ENCODE data around the gene HYAL3. TPM values are rescaled to one million over a fixed set of nuclear protein-coding genes. Genes with fewer than 3 reads are reported as not detected.
A peak's percentile ranks its signal among the peaks of the same experiment; 100 is the strongest.

HYAL3 gene
- total RNA-seq, 1 experiment from 2014 or later = 20.8 TPM

- peak overlapping the region; percentile 60 for H3K9ac ChIP-seq (ENCODE audit: low read length)
- H3K4me2 ChIP-seq (ENCODE audit: low read length) = peak overlapping the region; percentile 83
- BruUV-seq (replicated peaks) = no TSS peak
- ATAC-seq (no peak), DNase-seq (no peak)
- H3F3A ChIP-seq (ENCODE audit: low read length, unreplicated experiment) = no peaks in the 10 kb centered on the region
- TF ChIP-seq CTCF (conservative IDR thresholded peaks at IDR 0.05; ENCODE audit: low read depth, low read length) = no peak
- TF ChIP-seq EZH2 (IDR thresholded peaks at IDR 0.05; ENCODE audit: low read length, unreplicated experiment) = no peak
- TF ChIP-seq EZH2phosphoT487 (IDR thresholded peaks at IDR 0.05; ENCODE audit: borderline replicate concordance, low read length) = no peak
- no peaks in the 10 kb centered on the region for H3K9me2 ChIP-seq (replicated peaks; ENCODE audit: low read length)
- peaks cover 47% of the 10 kb centered on the region for H3K4me1 ChIP-seq (ENCODE audit: insufficient read depth, low read length)
- H4K20me1 ChIP-seq (ENCODE audit: low read length) = no peaks in the 10 kb centered on the region
- ChIA-PET CTCF (interaction anchor here (0.6 kb wide), 1 partner anchor 66 kb away, joined by 3 read pairs; no protein-coding TSS in a partner anchor), POLR2A (ENCODE audit: unreplicated experiment) (no interaction called here)
- no peaks in the 10 kb centered on the region for H3K27me3 ChIP-seq (ENCODE audit: low read length)
- 0 out of 2 replicates have a peak, but pooled peaks cover 3% of the 10 kb centered on the region for H3K79me2 ChIP-seq (ENCODE audit: low read length)
- no peak overlapping the region for H2AFZ ChIP-seq (ENCODE audit: low read length)
- H3K9me3 ChIP-seq (ENCODE audit: low read length) = no peaks in the 10 kb centered on the region
- peak overlapping the region; percentile 55; the same call in 1 of the 2 replicates for H3K4me3 ChIP-seq (ENCODE audit: low read length)
- peak overlapping the region; percentile 75 for H3K27ac ChIP-seq (ENCODE audit: low read length)
- intact Hi-C loops (cut with micrococcal nuclease) = no loop called here
- H3K36me3 ChIP-seq (ENCODE audit: low read depth, low read length) = no peaks in the 10 kb centered on the region
Measured at GRCh38 chr3:50270422-50271224, 28.6 kb downstream of the HYAL3 start.

GRCh38 chr3:50269977-50270413, 29.2 kb downstream of the HYAL3 start:
- ATAC-seq = peak; percentile 42
- H3K27ac ChIP-seq (ENCODE audit: low read length) = peak overlapping the region; percentile 75
- POLR2A ChIA-PET (ENCODE audit: unreplicated experiment) = no interaction called here

More at GRCh38 chr3:50269977-50270413, 29.2 kb downstream of the HYAL3 start:
- Histone ChIP-seq H3K9me2 (replicated peaks; ENCODE audit: low read length) (no peaks in the 10 kb centered on the region), H3K36me3 (ENCODE audit: low read depth, low read length) (no peaks in the 10 kb centered on the region), H3K4me3 (ENCODE audit: low read length) (peak overlapping the region; percentile 55), H3K9me3 (ENCODE audit: low read length) (no peaks in the 10 kb centered on the region), H2AFZ (ENCODE audit: low read length) (no peak overlapping the region), H4K20me1 (ENCODE audit: low read length) (no peaks in the 10 kb centered on the region), H3K27me3 (ENCODE audit: low read length) (no peaks in the 10 kb centered on the region), H3K79me2 (ENCODE audit: low read length) (0 out of 2 replicates have a peak, but pooled peaks cover 3% of the 10 kb centered on the region), H3K4me1 (ENCODE audit: insufficient read depth, low read length) (peaks cover 53% of the 10 kb centered on the region), H3K4me2 (ENCODE audit: low read length) (peak overlapping the region; percentile 83), H3K9ac (ENCODE audit: low read length) (peak overlapping the region; percentile 60), H3F3A (ENCODE audit: low read length, unreplicated experiment) (no peaks in the 10 kb centered on the region)
- no TSS peak for BruUV-seq (replicated peaks)
- TF ChIP-seq EZH2phosphoT487 (IDR thresholded peaks at IDR 0.05; ENCODE audit: borderline replicate concordance, low read length) (no peak), CTCF (conservative IDR thresholded peaks at IDR 0.05; ENCODE audit: low read depth, low read length) (no peak), EZH2 (IDR thresholded peaks at IDR 0.05; ENCODE audit: low read length, unreplicated experiment) (no peak)
- intact Hi-C loops (cut with micrococcal nuclease) = no loop called here
- peak; percentile 79 for DNase-seq
- CTCF ChIA-PET = interaction anchor here (0.6 kb wide), 1 partner anchor 34 kb away, joined by 3 read pairs; the partner anchor contains the start of gene GNAI2
